Measurements from ENCODE around the gene HINT3.
"Not testable (repeated sequence)": the region's sequence is repeated elsewhere in the genome, so short reads cannot be mapped to it uniquely, and the experiment has no call there.

The HINT3 gene

GRCh38 chr6:125940247-125941041 lies 16.1 kb upstream of the HINT3 start:
- no peak for DNase-seq

DNA sequence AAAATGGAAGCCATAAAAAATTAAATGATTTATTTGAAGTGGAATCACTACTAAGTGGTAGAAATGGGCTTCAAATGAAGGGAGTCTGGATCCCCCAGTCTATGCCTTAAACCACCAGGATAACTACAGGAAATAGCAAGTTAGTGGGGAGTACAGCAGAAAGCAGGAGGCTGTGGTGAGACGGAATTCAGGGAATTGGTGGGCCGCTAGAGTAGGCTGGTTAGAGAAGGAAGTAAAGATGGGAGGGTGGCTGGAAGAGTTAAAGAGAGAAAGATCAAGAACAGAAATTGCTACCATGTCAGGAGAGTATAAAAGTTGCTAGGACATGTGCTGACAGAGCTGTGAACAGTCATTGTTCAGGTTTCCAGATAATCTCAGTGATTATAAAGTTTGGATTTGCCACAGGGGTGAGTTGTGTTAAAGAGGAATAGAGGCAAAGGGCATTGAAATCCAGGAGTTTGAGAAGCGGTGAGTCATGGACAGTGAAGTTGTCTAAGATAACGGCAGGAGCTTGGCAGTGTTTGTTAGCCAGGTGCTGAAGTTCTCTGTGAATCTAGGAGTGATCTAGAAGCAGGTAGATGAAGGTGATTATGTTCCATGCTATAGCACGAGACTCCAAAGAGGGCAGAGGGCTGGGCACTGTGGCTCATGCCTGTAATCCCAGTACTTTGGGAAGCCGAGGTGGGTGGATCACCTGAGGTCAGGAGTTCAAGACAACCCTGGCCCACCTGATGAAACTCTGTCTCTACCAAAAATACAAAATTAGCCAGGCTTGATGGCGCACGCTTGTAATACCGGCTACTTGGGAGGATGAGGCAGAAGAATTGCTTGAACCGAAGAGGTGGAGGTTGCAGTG lies 13.7 kb upstream of the HINT3 start:
- no peak for DNase-seq

DNA sequence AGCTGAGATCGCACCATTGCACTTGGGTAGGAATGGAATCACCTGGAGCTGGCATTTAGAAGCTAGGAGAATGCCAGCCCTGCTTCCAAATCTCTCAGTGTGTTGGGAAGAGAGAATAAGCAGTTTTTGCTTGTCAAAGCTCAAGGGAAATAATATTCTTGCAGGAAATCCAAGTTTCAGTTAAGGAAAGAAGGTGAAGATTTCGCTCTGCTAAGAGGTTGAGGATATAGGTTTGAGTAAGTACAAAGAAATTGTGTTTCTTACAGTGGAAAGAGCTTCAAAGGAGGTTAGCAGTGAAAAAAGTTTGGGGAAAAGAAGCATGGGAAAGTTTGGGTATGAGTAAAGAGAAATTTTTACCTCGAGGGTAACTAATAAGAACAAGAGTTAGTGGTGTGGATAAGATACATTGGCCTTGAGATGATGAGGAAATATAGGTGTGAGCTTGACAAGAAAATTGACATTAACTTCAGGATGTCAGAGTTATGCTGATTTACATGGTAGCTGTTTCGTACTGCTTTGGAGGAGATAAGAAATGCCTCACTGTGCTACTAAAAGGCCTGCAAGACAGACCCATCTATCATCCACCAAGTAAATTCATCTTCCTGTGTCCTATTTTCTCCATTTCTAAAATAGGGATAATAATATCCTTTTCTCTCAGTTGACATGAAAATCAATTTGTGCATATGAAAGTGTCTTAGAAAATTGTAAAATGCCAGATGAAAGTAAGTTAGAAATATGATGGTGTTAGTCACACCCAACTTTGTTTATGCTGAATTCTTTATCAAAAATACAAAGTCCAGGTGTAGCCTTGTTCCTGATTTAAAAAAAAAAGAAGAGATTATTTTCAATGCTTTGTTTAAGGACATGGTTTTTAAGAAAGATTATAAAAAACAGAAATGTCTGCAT lies 12.8 kb upstream of the HINT3 start:
- DNase-seq = no peak

DNA sequence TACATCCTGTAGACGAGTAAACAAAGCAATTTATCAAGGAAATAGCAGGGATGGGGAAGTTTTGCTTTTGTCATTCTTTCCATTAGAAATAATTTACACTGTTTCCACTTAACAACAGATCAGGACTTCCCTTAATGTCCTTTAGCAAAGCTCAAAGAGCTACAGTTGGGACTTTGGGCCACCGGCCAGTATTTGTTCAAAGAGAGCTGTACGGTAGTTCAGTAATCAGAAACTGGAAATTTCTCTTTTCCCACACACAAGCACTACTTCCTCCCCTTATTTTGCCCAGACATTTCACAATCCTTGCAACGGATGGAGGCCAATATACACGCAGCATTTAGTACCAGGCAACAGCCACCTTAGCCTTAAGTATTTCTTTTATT lies 12.1 kb upstream of the HINT3 start:
- no peak for DNase-seq

GRCh38 chr6:125944896-125945295 lies 11.7 kb upstream of the HINT3 start:
- no peak for DNase-seq

GRCh38 chr6:125945378-125946141 lies 11.0 kb upstream of the HINT3 start:
- no peak for DNase-seq

DNA sequence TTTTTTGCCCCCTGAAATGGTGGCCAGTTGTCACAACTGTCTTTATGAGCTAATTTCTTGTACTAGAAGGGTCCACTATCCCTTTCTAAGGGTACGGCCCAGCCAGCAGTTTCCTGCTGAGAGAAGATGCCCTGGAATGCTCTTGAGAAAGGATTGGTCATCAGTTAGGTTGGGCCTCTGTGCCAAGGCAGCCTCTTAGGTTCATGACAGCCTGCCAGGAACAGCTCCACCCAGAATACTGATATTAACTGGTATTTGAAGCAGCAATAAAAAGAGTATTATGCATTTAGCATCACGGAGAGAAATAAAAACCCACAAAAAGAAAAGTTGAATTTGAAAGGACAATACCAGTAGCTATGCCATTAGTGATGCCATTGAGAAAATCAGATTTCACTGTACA lies 9.0 kb upstream of the HINT3 start:
- no peak for DNase-seq

- DNase-seq = no peak
Observed at GRCh38 chr6:125948455-125948854, 8.1 kb upstream of the HINT3 start.

DNA sequence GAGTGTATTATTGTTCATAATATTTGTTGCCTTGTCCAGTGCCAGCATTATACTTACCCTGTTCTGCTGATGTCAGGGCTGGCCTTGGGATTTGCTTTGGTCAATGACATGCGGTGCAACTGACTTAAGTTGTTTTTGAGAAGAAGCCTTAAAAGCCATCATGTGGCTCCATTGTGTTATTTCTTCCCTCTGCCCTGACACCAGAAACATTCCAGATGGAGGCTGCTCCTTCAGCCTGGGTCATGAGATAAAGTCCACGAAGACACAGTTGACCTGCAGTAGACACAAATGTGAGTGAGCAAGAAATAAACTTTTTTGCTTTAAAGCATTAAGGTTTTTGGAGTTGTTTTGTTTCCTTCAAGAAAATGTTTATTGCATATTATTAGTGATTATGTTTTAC lies 7.5 kb upstream of the HINT3 start:
- DNase-seq = no peak

GRCh38 chr6:125950293-125950692 lies 6.3 kb upstream of the HINT3 start:
- DNase-seq = no peak

GRCh38 chr6:125950716-125951115 lies 5.9 kb upstream of the HINT3 start:
- DNase-seq = not testable (repeated sequence)

DNA sequence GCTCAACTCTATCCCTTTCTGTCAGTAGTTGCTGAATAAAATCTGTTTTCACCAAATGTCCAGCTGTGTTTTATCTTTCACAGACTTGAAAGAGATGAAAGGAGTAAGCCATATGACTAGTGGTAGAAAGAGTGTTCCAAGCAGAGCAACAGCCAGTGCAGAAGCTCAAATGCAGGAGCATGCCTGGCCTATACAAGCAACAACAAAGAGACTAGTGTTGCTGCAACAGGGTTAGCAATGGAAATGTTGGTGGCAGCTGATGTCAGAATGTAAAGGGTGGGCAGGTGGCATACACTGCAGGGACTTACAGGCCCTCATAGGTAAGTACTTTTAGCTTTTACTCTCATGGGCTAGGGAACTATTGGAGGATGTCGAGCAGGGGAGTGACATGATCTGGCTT lies 5.2 kb upstream of the HINT3 start:
- no peak for DNase-seq

GRCh38 chr6:125952764-125953501 lies 3.6 kb upstream of the HINT3 start:
- DNase-seq = no peak

- no peak for DNase-seq
Observed at GRCh38 chr6:125953502-125953875, 3.1 kb upstream of the HINT3 start.

DNA sequence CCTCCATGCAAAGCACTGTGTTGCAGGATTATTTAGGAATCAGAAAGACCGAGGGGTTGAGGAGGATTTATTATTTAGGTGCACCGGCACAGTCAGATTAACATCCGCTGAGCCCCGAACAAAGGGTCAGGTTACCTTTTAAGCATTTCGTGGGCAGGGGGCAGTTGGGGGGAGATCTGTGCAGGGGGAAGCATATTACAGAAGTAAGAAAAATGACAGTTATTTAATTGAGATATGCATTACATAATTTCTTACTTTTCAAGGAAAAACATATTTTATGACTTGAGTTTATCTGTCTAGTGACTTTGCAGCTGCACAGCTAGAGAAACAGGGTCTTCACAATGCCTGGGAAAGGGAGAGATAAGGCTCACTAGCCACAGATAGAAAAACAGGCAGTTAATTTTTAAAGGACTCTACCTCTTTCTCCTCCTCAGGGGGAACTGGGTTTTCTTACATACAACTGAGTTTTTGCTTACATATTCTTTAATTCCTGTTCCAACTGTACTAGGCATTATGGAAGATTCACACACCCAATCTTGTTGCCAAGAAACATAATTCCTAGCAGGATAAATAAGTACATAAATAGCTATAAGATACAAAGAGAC lies 1.7 kb upstream of the HINT3 start:
- DNase-seq = no peak

DNA sequence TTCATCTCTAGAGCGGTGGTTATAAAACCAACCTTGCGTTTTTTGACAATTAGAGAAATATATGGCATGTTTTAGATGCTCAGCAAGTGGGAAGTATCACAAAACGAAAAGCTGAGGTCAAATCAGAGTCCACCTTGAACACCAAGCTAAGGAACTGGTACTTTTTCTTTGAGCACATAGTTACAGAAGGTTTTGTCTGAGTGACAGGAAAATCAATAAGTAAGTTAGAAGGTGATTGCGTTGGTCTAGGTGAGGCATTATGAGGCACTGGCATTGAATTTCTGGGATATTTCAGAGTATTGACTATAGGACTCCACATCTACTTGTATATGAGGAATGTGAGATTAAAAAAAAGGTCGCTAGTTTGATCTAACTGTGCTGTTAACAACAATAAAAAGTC lies 597 bp upstream of the HINT3 start:
- DNase-seq = no peak

DNA sequence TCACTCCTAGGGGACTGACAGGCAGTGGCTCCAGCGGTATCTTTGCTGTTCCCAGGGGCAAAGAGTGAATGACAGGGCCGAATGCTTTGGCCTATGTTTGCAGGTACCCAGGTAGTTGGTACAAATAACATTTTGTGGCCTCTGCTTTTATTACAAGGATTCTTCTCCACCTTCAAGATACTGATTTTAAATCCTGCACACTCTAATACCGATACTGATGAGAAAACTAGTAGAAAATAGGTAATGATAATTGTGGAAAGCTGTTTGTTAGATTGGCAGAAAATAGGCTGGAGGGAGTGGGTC lies 772 bp downstream of the HINT3 start:
- DNase-seq = no peak

DNA sequence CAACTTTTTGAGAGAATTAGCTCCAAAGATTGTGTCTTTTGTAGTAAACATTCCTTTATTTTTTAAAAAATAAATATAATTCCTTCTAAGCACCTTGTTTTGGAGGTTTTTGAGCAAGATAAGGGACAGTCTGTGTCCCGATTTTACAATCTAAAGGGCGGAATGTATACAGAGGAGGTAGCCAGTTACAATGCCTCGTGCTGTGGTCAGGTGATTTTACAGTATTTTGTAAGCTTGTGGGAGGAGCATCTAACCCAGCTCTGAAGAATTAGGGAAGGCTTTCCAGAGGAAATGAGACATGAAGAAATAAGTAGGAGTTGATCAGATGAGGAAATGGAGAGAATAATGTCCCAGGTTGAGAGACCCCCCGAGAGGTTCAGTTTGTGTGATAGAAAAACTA lies 1.3 kb downstream of the HINT3 start:
- no peak for DNase-seq

- no peak for DNase-seq
Observed at GRCh38 chr6:125959041-125959440, 2.5 kb downstream of the HINT3 start.

GRCh38 chr6:125961117-125961516 lies 4.5 kb downstream of the HINT3 start:
- DNase-seq = no peak

- DNase-seq = no peak
Observed at GRCh38 chr6:125962900-125963497, 6.4 kb downstream of the HINT3 start.

All from activated naive CD4-positive, alpha-beta T cell treated with anti-CD3 and anti-CD28 coated beads, Interleukin-2, amount 50 U/mL, for 16 hours (primary cell).